ENCODE measurements around the gene MESP2.

Gene MESP2

GRCh38 chr15:89776274-89777072 is at the start of gene MESP2:
TSS of gene MESP2 (plus strand) at chr15:89776332. CDS start at chr15:89776358, 26 bp downstream.
- peak; percentile 45 for DNase-seq

GRCh38 chr15:89728254-89728653 is 47.9 kb upstream of the MESP2 start:
- no peak for DNase-seq

GRCh38 chr15:89731275-89731674 is 44.9 kb upstream of the MESP2 start:
- no peak for DNase-seq

- no peak for DNase-seq
These were observed 43.5 kb upstream of the MESP2 start for GRCh38 chr15:89732451-89733172.

GRCh38 chr15:89735773-89736172 is 40.4 kb upstream of the MESP2 start:
- DNase-seq: no peak

- DNase-seq: peak; percentile 76
These were observed 36.0 kb upstream of the MESP2 start for GRCh38 chr15:89740137-89740536.

- no peak for DNase-seq
These were observed 33.1 kb upstream of the MESP2 start for GRCh38 chr15:89743011-89743410.

- DNase-seq: no peak
These were observed 32.5 kb upstream of the MESP2 start for GRCh38 chr15:89743594-89743993.

GRCh38 chr15:89745131-89745530 is 31.0 kb upstream of the MESP2 start:
- DNase-seq: no peak

GRCh38 chr15:89745768-89746167 is 30.4 kb upstream of the MESP2 start:
- no peak for DNase-seq

- DNase-seq: no peak
These were observed 29.7 kb upstream of the MESP2 start for GRCh38 chr15:89746386-89746780.

- no peak for DNase-seq
These were observed 28.1 kb upstream of the MESP2 start for GRCh38 chr15:89747708-89748682.

- DNase-seq: no peak
These were observed 27.1 kb upstream of the MESP2 start for GRCh38 chr15:89749054-89749453.

GRCh38 chr15:89749526-89749925 is 26.6 kb upstream of the MESP2 start:
- DNase-seq: no peak

- no peak for DNase-seq
These were observed 26.1 kb upstream of the MESP2 start for GRCh38 chr15:89749951-89750559.

GRCh38 chr15:89750560-89751542 is 25.3 kb upstream of the MESP2 start, which contains the start of gene MESP1:
TSS of gene MESP1 (minus strand) at chr15:89751249. CDS start at chr15:89751231, 18 bp downstream.
- DNase-seq: peak; percentile 89

GRCh38 chr15:89751748-89752147 is 24.4 kb upstream of the MESP2 start:
- no peak for DNase-seq

- no peak for DNase-seq
These were observed 22.3 kb upstream of the MESP2 start for GRCh38 chr15:89753855-89754254.

GRCh38 chr15:89754361-89755154 is 21.6 kb upstream of the MESP2 start:
- DNase-seq: no peak

GRCh38 chr15:89755701-89756100 is 20.4 kb upstream of the MESP2 start:
- DNase-seq: no peak
